Ovary (tissue), 3 donors: ENCODE results near the gene CNNM4.

Experiments used
- CTCF ChIP-seq, 3 donors: fragments of 450-650 bp in 2 of 3; fragments of 200-600 bp in 1 of 3; IDR thresholded peaks; one replicate each; pipeline versions ENCODE4 v1.5.1 to v1.8.0; 2016 to 2022; ENCODE audit warnings: antibody characterized with exemption in 3 of 3, mild to moderate bottlenecking in 1 of 3
- EP300 ChIP-seq: sonication (generic); formaldehyde crosslinking; IDR thresholded peaks from one replicate; pipeline ENCODE4 v1.6.1; 2017; ENCODE audit warnings: antibody characterized with exemption
- POLR2A ChIP-seq: fragments of 450-650 bp; IDR thresholded peaks from one replicate; pipeline ENCODE4 v1.6.1; 2017; ENCODE audit warnings: antibody characterized with exemption, mild to moderate bottlenecking, moderate library complexity
- donor health status: DM: no; HTN: no; CAD: no.

- TF ChIP-seq CTCF (IDR thresholded peaks at IDR 0.05) (no peak), POLR2A (no peak), EP300 (no peak)
Observed at GRCh38 chr2:96789245-96789617, 28.5 kb downstream of the CNNM4 start.
